Left colon (tissue), 2 donors: ENCODE data around the gene KRT2. TPM values are rescaled to one million over a fixed set of nuclear protein-coding genes. Genes with fewer than 3 reads are reported as not detected.
"Not testable (repeated sequence)": the region's sequence is repeated elsewhere in the genome, so short reads cannot be mapped to it uniquely, and the experiment has no call there.

Source experiments
- ATAC-seq: fragments of 200-7000 bp; cut with Tn5 transposase; one replicate; pipeline ENCODE4 v1.9.1; 2020; ENCODE audit warnings: mild to moderate bottlenecking, moderate library complexity
- DNase-seq, 2 donors: peaks; one replicate each; pipeline ENCODE4 v3.0.0-alpha.2; 2020
- intact Hi-C, 2 donors: fragments of 100-400 bp; cut with DNase I in 1 of 2; cut with micrococcal nuclease in 1 of 2; formaldehyde crosslinking; loops; one replicate each; pipeline versions ENCODE4 v1.11.2 to v1.14.0; 2022; cut with DNase I, micrococcal nuclease
- total RNA-seq, 2 donors: library from RNA; stranded (reverse); fragmentation: NEBNext Ultra II Directional; extraction: Animal tissue kit (Norgen Biotek cat#: 25700); gene quantifications; one replicate each; pipeline ENCODE4 v1.2.1, GENCODE V29; 2021
- donor health status: DM: no; HTN: no; CAD: no.
- donor health status: DM: yes; HTN: yes; CAD: no.

Gene KRT2
- total RNA-seq, 2 donors from 2014 or later = not detected

DNA sequence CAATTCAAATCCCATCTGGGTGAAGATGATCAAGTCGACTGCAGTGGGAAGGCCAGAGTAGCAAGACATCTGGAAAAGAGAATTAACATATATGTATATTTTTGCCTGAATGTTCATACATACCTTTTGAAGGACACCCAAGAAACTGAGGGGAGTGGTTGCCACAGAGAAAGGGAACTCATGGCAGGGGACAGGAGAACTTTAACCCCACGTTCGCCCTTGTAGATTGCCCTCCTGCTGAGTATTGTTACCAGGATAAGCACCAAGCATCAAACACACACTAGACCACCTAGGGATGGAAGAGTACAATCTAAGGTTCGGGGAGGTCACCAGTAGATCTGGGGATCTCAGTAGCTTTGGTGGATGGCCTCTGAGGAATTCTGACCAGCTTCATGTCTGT lies 18.5 kb upstream of the KRT2 start:
- no peak for ATAC-seq
- no peak for DNase-seq
- intact Hi-C loops = no loop called here

DNA sequence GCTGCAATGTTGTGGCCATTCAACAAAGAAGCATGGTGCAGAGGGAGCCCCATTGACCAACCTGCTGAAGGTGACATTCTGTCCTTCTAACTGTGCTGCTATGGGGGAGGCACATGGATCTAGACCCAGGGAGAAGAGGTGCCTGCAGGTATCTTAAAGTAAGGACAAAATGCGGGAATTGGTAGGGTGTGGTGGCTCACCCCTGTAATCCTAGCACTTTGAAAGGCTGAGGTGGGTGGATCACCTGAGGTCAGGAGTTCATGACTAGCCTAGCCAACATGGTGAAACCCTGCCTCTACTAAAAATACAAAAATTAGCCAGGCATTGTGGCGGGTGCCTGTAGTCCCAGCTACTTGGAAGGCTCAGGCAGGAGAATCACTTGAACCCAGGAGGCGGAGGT lies 17.9 kb upstream of the KRT2 start:
- ATAC-seq = not testable (repeated sequence)

DNA sequence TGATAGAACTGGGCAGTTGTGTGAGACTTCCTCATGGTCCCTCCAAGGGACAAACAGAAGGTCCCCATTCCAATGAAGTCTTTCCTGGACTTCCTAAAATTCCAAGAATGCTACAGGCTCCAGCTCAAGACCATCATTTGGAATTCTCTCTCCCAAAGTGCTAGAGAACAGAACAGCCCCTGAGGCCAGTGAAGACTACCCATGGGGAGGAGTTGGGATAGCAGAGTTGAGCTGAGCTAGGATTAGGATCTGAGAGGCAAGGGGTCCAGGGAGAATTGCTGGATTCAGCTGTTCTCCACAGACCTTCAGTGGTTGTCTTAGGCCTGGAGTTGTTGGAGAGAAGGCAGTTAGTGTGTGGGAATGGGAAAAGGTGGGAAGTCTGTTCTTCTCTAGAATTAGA lies 17.4 kb upstream of the KRT2 start:
- DNase-seq = no peak
- intact Hi-C loops = no loop called here
- ATAC-seq = no peak

More for the DNA sequence above, 17.9 kb upstream of the KRT2 start:
- DNase-seq, intact Hi-C loops: not testable (repeated sequence)

DNA sequence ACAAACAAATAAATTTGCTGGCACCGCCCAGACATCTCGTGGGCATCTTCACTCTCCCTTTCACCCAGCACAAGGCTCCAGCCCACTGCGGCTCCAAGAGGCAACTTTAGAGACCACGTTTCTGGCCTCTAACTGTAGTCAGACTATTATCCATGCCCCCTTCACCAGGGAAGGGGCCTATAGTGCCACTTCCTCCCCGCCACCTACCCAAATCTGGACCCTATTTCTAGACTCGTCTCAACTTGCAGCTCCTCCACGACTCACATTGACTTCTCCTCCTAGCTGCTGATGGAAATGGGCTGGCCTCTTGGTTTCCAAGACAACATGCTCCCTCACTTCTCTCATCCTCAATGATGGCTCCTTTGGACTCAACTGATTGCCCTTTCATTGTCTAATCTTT lies 15.9 kb upstream of the KRT2 start:
- DNase-seq (no peak), ATAC-seq (no peak)
- intact Hi-C loops = no loop called here

DNA sequence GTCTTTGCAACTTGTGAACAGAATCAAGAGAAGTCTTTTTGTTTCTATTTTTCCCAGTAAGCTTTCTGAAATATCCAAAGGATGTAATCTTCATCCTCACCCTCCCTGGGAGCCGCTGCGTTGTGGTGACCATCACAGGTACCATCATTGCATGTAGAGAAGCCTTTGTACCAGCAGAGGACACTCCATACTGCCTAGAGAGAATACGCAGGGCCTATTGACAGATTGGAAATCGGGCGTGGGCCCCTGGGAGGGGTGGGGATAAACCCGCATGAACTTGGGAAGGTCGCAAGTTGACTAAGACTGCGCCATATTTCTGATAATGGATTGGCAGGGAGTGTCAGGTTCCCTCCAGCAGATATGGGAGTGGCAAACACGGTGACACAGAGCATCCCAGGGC lies 15.5 kb upstream of the KRT2 start:
- ATAC-seq = peak; percentile 69
- DNase-seq = peak in 1 of 2 donors; percentile 11
- intact Hi-C loops = no loop called here

DNA sequence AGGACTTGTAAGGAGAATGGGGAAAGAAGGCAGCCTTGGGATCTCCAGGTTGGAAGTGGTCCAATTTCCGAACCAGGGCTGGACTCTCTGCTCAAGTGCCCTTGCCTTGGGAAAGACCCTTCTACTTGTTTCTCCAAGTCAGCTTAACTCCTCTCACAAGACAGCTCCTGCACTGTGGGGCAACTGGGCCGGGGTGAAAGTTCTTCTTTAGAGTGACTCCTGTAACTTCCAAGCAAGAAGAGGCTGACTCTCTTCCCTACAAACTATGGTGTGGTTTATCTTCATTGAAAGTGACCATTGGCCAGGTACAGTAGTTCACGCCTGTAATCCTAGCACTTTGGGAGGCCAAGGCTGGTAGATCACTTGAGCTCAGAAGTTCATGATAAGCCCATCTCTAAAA lies 14.5 kb upstream of the KRT2 start:
- DNase-seq = no peak
- ATAC-seq = no peak
- intact Hi-C loops = no loop called here

DNA sequence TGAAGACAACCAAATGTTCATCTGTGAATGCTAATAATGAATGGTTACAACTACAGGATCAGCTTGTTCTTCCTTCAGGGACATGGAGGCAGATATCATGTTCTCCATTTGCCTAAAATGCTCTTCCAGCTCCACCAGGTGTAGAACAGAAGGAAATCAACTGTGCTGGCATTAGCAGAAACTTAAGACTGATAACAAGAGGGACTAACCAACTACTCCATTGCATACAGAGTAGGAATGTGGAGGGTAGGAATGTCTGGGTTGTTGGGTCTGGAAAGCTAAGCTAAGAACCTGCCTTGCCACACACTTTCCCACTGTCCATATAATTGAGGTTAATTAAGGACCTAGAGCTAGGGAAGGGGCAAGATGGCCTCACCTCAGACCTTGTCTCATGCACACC lies 11.4 kb upstream of the KRT2 start:
- intact Hi-C loops = no loop called here
- DNase-seq (no peak), ATAC-seq (no peak)

DNA sequence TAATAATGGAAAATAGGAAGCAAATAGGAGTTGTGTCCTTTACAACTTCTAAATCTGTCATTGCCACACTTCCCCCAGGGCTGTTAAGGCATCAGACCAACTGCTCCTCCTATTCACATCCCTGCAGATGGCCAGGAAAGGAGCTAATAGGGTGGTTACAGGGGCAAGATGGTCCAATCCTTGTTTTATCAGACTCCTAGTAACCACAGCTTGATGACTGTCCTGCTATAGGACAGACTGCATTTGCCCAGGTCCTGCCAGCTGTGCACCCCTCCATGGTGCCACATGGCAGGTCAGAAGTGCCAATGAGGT lies 10.9 kb upstream of the KRT2 start:
- intact Hi-C loops = no loop called here
- no peak for ATAC-seq
- DNase-seq = no peak

DNA sequence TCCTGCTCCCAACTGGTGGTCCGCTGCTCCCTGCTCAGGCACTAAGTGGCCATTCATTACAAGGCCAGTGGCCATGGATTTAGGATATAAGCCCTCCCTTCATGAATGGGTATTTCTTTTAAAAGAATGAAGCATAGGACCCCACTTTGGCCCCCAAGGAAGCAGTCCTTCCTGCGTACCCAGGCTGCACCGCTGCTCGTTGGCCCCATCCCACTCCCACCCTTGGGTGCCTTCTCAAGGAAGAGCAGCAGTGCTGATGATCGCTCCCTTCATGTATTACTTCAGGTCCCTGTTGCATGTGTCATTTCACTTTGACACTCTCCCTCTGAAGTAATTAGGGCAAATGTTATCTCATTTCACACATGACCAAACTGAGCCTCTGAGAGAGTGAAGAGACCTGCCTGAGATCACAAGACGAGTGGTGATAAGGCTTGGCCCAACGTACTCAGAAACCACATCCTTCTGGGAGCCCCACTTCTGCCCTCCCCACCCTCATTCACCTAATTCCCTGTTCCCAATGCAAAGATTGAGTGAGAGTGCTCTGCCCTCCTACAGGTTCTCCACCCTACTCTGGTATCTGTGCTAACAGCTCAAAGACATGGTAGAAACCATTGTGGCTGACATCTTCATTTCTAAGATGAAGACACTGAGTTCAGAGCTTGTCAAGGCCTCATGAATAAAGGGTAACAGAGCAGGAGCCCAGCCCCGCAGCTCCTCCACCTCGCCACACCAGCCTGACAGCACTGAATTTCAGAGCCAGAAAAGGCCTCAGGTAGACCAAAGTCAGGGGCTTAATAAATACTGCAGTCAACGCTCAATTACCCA lies 10.3 kb upstream of the KRT2 start:
- intact Hi-C loops = no loop called here
- ATAC-seq (no peak), DNase-seq (no peak)

DNA sequence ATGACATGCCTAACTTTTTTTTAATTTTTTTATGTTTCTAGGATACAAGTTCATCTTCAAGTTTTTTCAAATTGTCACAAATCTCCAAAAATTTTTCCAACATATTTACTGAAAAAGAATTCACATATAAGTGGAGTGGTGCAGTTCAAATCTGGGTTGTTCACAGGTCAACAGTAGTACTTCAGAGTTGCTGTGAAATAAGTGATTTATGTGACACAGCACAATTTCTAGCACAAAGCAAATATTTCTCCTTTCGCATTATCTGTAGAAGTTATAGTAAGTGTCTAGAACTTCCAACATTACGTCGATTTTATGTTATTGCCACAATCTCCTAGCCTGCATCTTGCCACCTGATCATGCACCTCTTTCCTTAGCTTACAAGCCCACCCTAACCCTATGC lies 9.7 kb upstream of the KRT2 start:
- ATAC-seq (no peak), DNase-seq (no peak)
- intact Hi-C loops = no loop called here

DNA sequence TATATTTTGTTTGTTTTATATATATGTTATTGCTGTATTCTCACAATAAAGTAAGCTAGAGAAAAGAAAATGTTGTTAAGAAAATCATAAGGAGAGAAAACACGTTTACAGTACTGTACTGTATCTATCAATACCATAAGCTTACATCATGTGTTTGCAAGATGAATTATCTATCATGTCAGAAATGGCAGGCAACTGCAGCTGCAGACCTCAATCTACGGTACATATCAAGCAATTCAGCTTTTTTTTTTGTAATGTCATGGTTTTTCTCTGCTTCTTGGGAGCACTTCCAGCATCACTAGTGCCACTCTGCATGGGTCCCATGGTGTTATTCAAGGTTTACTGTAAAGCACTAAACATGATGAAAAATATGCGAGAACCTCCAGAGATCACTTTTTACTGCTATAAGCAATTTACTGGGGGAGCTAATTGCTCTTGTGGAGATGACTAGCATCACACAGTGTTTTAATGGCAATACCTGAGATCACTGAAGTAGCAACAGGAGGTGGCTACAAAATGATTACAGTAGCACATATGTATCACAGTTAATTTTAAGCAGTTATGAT lies 9.0 kb upstream of the KRT2 start:
- DNase-seq = no peak
- intact Hi-C loops = no loop called here
- ATAC-seq = no peak

DNA sequence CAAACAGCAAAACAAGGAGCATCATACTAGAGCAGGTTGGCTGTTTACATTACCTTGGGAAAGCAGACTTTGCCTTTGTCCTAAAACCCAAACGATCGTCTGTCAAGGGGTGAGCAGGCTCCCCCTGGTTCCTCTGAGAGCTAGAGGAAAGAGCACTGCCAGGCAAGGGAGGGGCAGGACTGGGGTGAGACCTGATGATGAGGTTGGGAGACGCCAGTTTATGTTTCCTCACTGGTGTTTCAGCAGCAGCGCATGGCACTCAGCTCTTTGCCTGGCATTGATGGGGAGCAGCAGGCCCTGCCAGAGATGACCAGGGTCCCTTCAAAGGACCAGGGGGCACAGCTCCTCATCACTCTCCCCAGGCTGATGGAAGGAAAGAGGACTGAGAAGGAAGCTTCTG lies 7.9 kb upstream of the KRT2 start:
- DNase-seq = no peak
- no peak for ATAC-seq
- intact Hi-C loops = no loop called here

DNA sequence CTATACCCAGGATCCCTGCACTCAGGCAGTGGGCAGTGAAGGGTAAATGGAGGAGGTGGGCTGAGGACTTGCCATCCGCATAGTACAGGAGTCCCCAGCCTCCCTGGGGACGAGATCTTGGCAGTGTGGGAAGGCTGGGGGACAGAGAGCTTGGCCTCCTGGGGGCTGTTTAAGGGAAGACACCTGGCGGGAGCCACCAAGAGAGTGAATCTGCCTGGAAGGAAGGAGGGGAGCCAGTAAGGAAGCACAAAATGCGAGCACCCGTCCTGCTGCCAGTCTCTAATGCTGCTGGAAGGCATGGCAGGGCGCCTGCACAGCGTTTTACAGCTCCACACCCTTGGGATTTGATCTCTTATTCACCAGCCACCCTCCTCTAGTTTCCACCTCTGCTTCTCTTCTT lies 7.4 kb upstream of the KRT2 start:
- ATAC-seq (no peak), DNase-seq (no peak)
- intact Hi-C loops = no loop called here

DNA sequence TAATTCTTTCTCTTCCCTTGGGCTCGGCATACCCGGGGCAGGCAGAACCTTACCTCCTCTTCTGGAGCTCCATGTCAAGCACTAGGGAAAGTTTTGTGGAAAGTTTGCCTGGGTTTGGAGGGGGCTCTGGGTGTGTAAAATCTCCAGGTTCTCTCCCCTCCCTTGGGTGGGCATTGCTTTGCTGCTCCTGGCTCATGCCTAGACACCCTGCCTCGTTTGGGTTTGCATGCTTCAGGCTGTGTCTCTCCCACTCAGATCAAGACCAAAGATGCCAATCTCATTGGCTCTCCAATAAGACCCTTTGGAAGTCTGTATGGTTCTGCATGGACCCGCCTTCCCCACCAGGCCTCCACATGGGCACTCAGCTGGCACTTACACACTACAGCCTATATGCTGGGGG lies 6.2 kb upstream of the KRT2 start:
- ATAC-seq (no peak), DNase-seq (no peak)
- intact Hi-C loops = no loop called here

DNA sequence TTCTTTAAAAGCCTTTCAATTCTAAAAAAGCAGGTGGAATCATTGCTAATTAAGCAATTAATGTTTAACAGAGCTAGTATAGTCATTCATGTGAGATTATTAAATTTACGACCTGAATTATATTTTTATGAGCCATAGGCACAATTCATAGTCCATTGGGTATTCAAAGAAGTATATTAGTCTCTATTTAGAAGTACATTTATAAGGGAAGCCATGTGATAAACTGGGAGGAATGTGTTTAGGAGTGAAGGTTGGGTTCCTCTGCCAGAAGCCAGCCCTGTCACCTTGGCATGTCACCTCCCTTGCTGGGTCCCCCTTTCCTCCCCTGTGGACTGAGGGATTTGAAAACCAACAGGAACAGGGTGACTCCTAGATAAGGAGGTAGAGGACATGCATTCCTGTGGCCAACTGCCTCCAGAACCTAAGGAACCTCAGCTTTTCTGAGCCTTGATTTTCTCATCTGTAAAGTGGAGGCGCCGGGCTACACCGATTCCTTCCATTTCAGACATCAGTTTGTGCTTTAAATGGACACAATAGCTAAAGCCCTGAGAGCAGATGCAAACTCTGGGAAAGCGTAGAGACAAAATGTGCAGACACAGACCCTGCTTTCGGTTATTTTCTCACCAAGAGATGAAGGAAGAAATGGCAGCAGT lies 5.4 kb upstream of the KRT2 start:
- no peak for ATAC-seq
- no peak for DNase-seq
- intact Hi-C loops = no loop called here

DNA sequence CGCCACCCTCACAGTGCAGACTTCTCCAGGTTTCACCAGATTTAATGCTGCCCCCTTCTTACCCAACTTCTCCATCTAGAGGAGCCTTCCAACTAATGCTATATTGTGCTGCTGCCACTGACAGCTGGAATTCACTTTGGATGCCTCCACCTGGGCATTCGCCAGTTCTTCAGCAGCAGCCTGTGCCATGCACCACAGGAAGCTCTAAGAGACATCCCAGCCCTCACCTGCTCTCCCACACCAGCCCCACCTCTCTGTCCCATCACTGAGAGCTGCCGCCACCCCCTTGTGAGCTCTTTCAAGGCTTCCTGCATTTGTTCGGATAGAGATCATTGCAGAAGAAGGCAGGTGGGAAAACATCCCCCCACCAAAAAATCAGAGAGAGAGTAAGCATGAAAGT lies 4.6 kb upstream of the KRT2 start:
- intact Hi-C loops = no loop called here
- ATAC-seq = no peak
- no peak for DNase-seq

DNA sequence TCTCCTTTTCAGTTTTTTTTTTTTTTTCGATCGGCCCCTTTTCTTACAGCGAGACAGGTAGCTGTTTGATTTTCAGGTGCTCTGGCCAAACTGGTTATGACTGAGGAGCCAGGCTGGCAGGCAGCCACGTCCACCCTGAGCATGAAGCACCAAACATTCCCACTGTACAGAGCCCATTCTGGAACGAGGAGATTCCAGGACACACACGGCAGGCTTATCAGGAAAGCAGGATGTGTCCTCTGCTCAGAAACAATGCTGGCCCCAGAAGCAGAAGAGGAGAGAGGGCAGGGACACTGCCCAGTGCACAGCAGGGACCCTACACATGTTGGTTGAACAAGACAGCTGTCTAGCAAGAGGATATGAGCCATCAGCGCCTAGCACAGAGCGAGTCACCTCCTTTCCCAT lies 3.7 kb upstream of the KRT2 start:
- DNase-seq (no peak), ATAC-seq (no peak)

DNA sequence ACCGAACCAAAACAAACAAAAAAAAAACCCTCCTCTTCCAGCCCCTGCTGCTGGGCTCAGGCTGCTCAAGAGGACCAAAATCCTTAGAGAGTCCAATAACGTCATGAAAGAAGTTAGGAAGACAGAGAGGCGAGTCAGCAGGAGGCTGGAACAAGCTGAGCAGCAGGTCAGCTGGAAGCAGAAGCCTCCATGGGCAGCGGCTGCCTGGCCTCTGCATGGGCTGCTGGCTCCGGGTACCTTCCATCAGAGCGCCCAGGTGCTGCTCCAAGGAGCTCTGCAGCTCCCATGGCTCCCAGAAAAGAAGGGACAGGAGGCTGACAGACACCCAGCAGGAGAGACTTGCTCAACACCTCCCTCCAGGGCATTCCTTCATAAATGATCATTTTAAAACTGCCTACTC lies 3.2 kb upstream of the KRT2 start:
- ATAC-seq (no peak), DNase-seq (no peak)
- intact Hi-C loops = no loop called here

More for the DNA sequence above, 3.7 kb upstream of the KRT2 start:
- intact Hi-C loops = no loop called here

DNA sequence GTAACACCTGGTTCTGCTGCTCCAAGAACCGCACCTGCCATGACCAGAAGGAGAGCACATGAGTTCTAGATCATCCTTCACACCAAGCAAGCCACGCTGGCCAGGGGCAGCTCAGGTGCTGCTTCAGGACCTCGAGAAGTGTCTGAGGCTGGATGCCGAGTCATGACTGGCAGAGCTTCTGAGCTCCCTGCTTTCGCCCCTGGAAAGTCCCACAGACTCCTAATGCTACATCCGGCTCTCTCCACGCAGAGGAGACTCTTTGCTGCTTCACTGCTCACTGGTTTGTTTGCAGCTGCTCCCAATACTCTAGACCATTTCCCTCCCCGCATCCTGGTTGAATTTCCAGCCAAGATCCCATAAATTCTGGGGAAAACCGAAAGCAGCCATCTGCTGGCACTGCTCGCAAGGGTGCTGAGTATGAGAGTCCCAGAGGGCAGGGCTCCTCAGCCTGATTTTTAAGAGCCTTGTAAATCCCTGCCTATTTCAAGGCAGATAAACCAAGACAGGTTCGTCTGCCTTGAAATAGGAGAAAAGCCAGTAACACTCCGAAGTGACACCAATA lies 1.4 kb downstream of the KRT2 start:
- intact Hi-C loops = no loop called here
- DNase-seq (peak; percentile 7 to 45), ATAC-seq (peak; percentile 63)

DNA sequence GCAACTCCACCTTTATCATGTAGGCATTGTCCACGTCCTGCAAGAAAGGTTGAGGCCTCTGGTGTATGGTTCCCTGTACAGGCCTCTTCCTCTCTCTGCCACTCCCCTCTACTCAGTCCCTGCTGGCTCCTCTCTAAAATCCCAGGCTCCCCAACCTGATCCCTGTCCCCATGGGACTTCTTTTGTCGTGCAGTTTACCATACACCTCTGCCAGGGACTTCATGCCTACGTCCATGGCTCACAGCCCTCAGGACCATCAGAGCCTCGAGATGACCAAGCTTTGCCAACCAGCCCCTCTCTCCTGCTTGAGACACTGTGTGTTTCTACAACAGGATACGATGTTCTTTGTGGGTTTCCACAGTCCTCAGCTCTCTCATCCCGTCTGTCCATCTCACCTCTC lies 2.9 kb downstream of the KRT2 start:
- intact Hi-C loops = no loop called here
- no peak for DNase-seq
- ATAC-seq = no peak
